B cell (primary cell): ENCODE results near the gene ADRM1. TPM values are rescaled to one million over a fixed set of nuclear protein-coding genes. Genes with fewer than 3 reads are reported as not detected.

Experiments used
- ATAC-seq: fragments of 200-7000 bp; cut with Tn5 transposase; one replicate; pipeline ENCODE4 v1.10.0; 2021; ENCODE audit warnings: low read depth, mild to moderate bottlenecking, moderate number of reproducible peaks, moderate library complexity
- CTCF ChIA-PET: fragments of 350-600 bp; sonication (Branson Sonifier 250); formaldehyde crosslinking; loops from one replicate; lab custom pipeline; 2021; ENCODE audit warnings: antibody characterized with exemption, inconsistent platforms; lab: Charles Lee
- POLR2A ChIA-PET: fragments of 350-600 bp; sonication (Branson Sonifier 250); formaldehyde crosslinking; loops from one replicate; lab custom pipeline; 2021; ENCODE audit warnings: antibody characterized with exemption; lab: Charles Lee
- DNase-seq: peaks from one replicate; pipeline ENCODE4 v3.0.0; 2013
- H2AFZ ChIP-seq: 2 replicates; pipeline ENCODE4 v1.6.1; 2012; ENCODE audit warnings: mild to moderate bottlenecking, low read depth, low read length; ENCODE audit not compliant: insufficient read depth, poor library complexity, severe bottlenecking
- H3K27ac ChIP-seq, 2 donors: 1 replicate in 1 of 2; 2 replicates in 1 of 2; pipeline ENCODE4 v1.5.1; 2012 to 2013; ENCODE audit warnings: low read length in 2 of 2, mild to moderate bottlenecking in 2 of 2, moderate library complexity in 1 of 2
- H3K27me3 ChIP-seq, 4 experiments: fragments of 200-600 bp in 1 of 4; sonication (generic) in 1 of 4; replicated peaks in 1 of 4; 1 replicate in 2 of 4; 2 replicates in 2 of 4; pipeline versions ENCODE4 v1.6.1 to v1.7.0; 2013 to 2016; ENCODE audit warnings: low read length in 3 of 4, mild to moderate bottlenecking in 2 of 4, mixed read lengths in 1 of 4, moderate library complexity in 1 of 4; ENCODE audit not compliant: insufficient read depth in 4 of 4, control insufficient read depth in 3 of 4; ENCODE audit errors: control extremely low read depth in 1 of 4
- H3K36me3 ChIP-seq, 2 experiments: replicated peaks in 1 of 2; 1 replicate in 1 of 2; 2 replicates in 1 of 2; pipeline versions ENCODE4 v1.6.1 to v1.7.1; 2013; ENCODE audit warnings: low read length in 1 of 2; ENCODE audit not compliant: insufficient read depth in 2 of 2, control insufficient read depth in 1 of 2; ENCODE audit errors: control extremely low read depth in 1 of 2, extremely low read depth in 1 of 2
- H3K4me1 ChIP-seq, 2 donors: fragments of 200-600 bp in 1 of 2; sonication (generic) in 1 of 2; 1 replicate in 1 of 2; 2 replicates in 1 of 2; pipeline versions ENCODE4 v1.5.1 to v1.6.1; 2013 to 2017; ENCODE audit warnings: low read length in 2 of 2; ENCODE audit not compliant: control insufficient read depth in 2 of 2, insufficient read depth in 2 of 2
- H3K4me2 ChIP-seq: replicated peaks from 2 replicates; pipeline ENCODE3; 2012; ENCODE audit warnings: mild to moderate bottlenecking, low read depth, low read length; ENCODE audit not compliant: poor library complexity, severe bottlenecking
- H3K4me3 ChIP-seq, 5 experiments: fragments of 200-600 bp in 1 of 5; sonication (generic) in 1 of 5; 1 replicate in 3 of 5; 2 replicates in 2 of 5; pipeline versions ENCODE4 v1.5.1 to v1.7.0; 2011 to 2016; ENCODE audit warnings: low read length in 4 of 5, mild to moderate bottlenecking in 4 of 5, low read depth in 2 of 5, control low read depth in 1 of 5, moderate library complexity in 1 of 5; ENCODE audit not compliant: insufficient read depth in 1 of 5; ENCODE audit errors: control extremely low read depth in 1 of 5, extremely low read depth in 1 of 5
- H3K79me2 ChIP-seq: fragments of 200-600 bp; sonication (generic); one replicate; pipeline ENCODE4 v1.6.0; 2016; ENCODE audit warnings: low read length; ENCODE audit not compliant: control insufficient read depth, insufficient read depth
- H3K9ac ChIP-seq: fragments of 200-600 bp; sonication (generic); 2 replicates; pipeline ENCODE4 v1.6.1; 2017; ENCODE audit warnings: mild to moderate bottlenecking, low read length, moderate library complexity
- H3K9me3 ChIP-seq, 3 donors: one replicate each; pipeline versions ENCODE4 v1.6.1 to v1.7.1; 2013; ENCODE audit warnings: low read length in 2 of 3; ENCODE audit not compliant: control insufficient read depth in 2 of 3, insufficient read depth in 1 of 3; ENCODE audit errors: control extremely low read depth in 1 of 3
- H4K20me1 ChIP-seq: 2 replicates; pipeline ENCODE4 v1.6.0; 2012; ENCODE audit warnings: mild to moderate bottlenecking, low read length; ENCODE audit not compliant: insufficient read depth, control insufficient read depth, poor library complexity, severe bottlenecking
- H3K27ac Mint-ChIP-seq: one replicate; pipeline ENCODE4 v1.8.0; 2021; ENCODE audit warnings: mixed read lengths
- H3K27me3 Mint-ChIP-seq: one replicate; pipeline ENCODE4 v1.8.0; 2021; ENCODE audit warnings: mixed read lengths
- H3K4me1 Mint-ChIP-seq: one replicate; pipeline ENCODE4 v1.8.0; 2021; ENCODE audit warnings: mixed read lengths
- H3K4me3 Mint-ChIP-seq: one replicate; pipeline ENCODE4 v1.8.0; 2021; ENCODE audit warnings: mixed read lengths
- H3K9me3 Mint-ChIP-seq: one replicate; pipeline ENCODE4 v1.8.0; 2022; ENCODE audit warnings: mixed read lengths; ENCODE audit not compliant: insufficient read depth
- CTCF ChIP-seq: fragments of 200-600 bp; IDR thresholded peaks from one replicate; pipeline ENCODE4 v1.8.0; 2022; ENCODE audit warnings: antibody characterized with exemption, mild to moderate bottlenecking
- EZH2 ChIP-seq: IDR thresholded peaks from 2 replicates; pipeline ENCODE4 v1.6.1; 2012; ENCODE audit warnings: borderline replicate concordance, low read depth, mild to moderate bottlenecking, moderate library complexity, low read length; ENCODE audit not compliant: insufficient read depth, poor library complexity, severe bottlenecking
- WGBS: methylation state at CpG from one replicate; pipeline ENCODE4 v1.1.5; 2013; ENCODE audit warnings: missing lambda C conversion rate; ENCODE audit not compliant: insufficient coverage; 5-methylcytosine and 5-hydroxymethylcytosine counted together
- intact Hi-C: fragments of 100-400 bp; cut with micrococcal nuclease; formaldehyde crosslinking; loops from one replicate; pipeline ENCODE4 v1.10.0; 2022
- polyA minus RNA-seq: library from RNA; depleted of rRNA, polyadenylated mRNA; stranded (reverse); fragments of >200 nt; gene quantifications from 2 replicates; pipeline ENCODE4 v1.2.3, GENCODE V29; 2012
- polyA plus RNA-seq: library from polyadenylated mRNA; depleted of rRNA; stranded (reverse); fragments of >200 nt; gene quantifications from 2 replicates; pipeline ENCODE4 v1.2.3, GENCODE V29; 2012
- total RNA-seq, 2 donors: library from RNA; stranded (reverse); fragments of 120-200 nt in 1 of 2; gene quantifications; 1 replicate in 1 of 2; 2 replicates in 1 of 2; pipeline versions ENCODE4 v1.2.3 to v1.2.4, GENCODE V29; 2013 to 2022

Gene ADRM1
- total RNA-seq = 64.2 and 73.9 TPM in 2 replicates
- 72.2 TPM for total RNA-seq (2013)
- 63.3 and 87.2 TPM in 2 replicates for polyA plus RNA-seq
- polyA minus RNA-seq = 89.2 and 95.1 TPM in 2 replicates

- peaks cover 34% of the 10 kb centered on the region for H3K79me2 ChIP-seq
- peak within 1 kb of the TSS; percentile 87 for H3K9ac ChIP-seq
- peak within 1 kb of the TSS; percentile 96 for H3K27ac Mint-ChIP-seq
- peak within 1 kb of the TSS; percentile 73 to 87 for H3K27ac ChIP-seq
- peak; percentile 76 for TF ChIP-seq CTCF
- TF ChIP-seq EZH2 = no peak
- ATAC-seq (peak; percentile 86), DNase-seq (peak; percentile 98)
- intact Hi-C loops = loop anchor here (1.0 to 10.0 kb wide), 12 partner anchors 37 to 505 kb away; partner anchors contain the start of genes LSM14B, MTG2, OSBPL2 and RPS21
- 1% methylated on average over 81 of the region's 81 CpGs for WGBS
- ChIA-PET POLR2A (interaction anchor here (0.5 to 1.6 kb wide), 8 partner anchors 35 to 505 kb away, joined by 3 to 15 read pairs (median 4); partner anchors contain the start of gene RPS21), CTCF (interaction anchor here (0.7 to 9.2 kb wide), 10 partner anchors 10 to 314 kb away, joined by 3 to 81 read pairs (median 8); partner anchors contain the start of gene RPS21)
- H3K27me3 Mint-ChIP-seq = no peaks in the 10 kb centered on the region
- no peaks in the 10 kb centered on the region for H3K9me3 Mint-ChIP-seq
- no peaks in the 10 kb centered on the region for H3K9me3 ChIP-seq
- H3K4me1 ChIP-seq = peaks cover 15 to 29% of the 10 kb centered on the region in 2 donors
- peaks cover 0 to 36% of the 10 kb centered on the region in 2 experiments for H3K36me3 ChIP-seq
- peak within 1 kb of the TSS; percentile 100 for H3K4me2 ChIP-seq
- H3K4me3 Mint-ChIP-seq = peak within 1 kb of the TSS; percentile 97
- H2AFZ ChIP-seq = peak within 1 kb of the TSS; percentile 94
- H3K4me1 Mint-ChIP-seq = peaks cover 23% of the 10 kb centered on the region
- H3K4me3 ChIP-seq = peak within 1 kb of the TSS; percentile 35 to 88 (median 70)
- H4K20me1 ChIP-seq = peaks cover 45% of the 10 kb centered on the region
- no peaks in the 10 kb centered on the region for H3K27me3 ChIP-seq
Measured at GRCh38 chr20:62302341-62303061, at the start of gene ADRM1. Gene ADRM1 (plus strand): TSS chr20:62302997. CDS start chr20:62303569, 572 bp downstream.

- Histone ChIP-seq H2AFZ (no peak overlapping the region), H3K79me2 (peaks cover 96% of the 10 kb centered on the region), H3K9ac (no peak overlapping the region), H4K20me1 (peaks cover 94% of the 10 kb centered on the region), H3K27me3 (no peaks in the 10 kb centered on the region), H3K4me1 (peaks cover 9 to 16% of the 10 kb centered on the region in 2 donors), H3K4me3 (no peak overlapping the region), H3K27ac (no peak overlapping the region), H3K9me3 (no peaks in the 10 kb centered on the region), H3K36me3 (peaks cover 0 to 28% of the 10 kb centered on the region in 2 experiments), H3K4me2 (no peak overlapping the region)
- ChIA-PET POLR2A (no interaction called here), CTCF (no interaction called here)
- Mint-ChIP-seq H3K27me3 (no peaks in the 10 kb centered on the region), H3K4me1 (peaks cover 22% of the 10 kb centered on the region), H3K9me3 (no peaks in the 10 kb centered on the region), H3K27ac (no peak overlapping the region), H3K4me3 (no peak overlapping the region)
- 95% methylated on average over 5 of the region's 6 CpGs for WGBS
- no peak for TF ChIP-seq EZH2
- TF ChIP-seq CTCF = no peak
- intact Hi-C loops = no loop called here
- ATAC-seq (no peak), DNase-seq (no peak)
Measured at GRCh38 chr20:62253398-62253797, 49.4 kb upstream of the ADRM1 start.
